ENCODE results near the gene SEPSECS. TPM values are rescaled to one million over a fixed set of nuclear protein-coding genes. Genes with fewer than 3 reads are reported as not detected.

Gene SEPSECS
- total and polyA plus RNA-seq, 2 of the 13 experiments (the other 11 are each of a cell fraction or from before 2014, with no cell fraction given), result 9.4 to 14.3 TPM

DNA sequence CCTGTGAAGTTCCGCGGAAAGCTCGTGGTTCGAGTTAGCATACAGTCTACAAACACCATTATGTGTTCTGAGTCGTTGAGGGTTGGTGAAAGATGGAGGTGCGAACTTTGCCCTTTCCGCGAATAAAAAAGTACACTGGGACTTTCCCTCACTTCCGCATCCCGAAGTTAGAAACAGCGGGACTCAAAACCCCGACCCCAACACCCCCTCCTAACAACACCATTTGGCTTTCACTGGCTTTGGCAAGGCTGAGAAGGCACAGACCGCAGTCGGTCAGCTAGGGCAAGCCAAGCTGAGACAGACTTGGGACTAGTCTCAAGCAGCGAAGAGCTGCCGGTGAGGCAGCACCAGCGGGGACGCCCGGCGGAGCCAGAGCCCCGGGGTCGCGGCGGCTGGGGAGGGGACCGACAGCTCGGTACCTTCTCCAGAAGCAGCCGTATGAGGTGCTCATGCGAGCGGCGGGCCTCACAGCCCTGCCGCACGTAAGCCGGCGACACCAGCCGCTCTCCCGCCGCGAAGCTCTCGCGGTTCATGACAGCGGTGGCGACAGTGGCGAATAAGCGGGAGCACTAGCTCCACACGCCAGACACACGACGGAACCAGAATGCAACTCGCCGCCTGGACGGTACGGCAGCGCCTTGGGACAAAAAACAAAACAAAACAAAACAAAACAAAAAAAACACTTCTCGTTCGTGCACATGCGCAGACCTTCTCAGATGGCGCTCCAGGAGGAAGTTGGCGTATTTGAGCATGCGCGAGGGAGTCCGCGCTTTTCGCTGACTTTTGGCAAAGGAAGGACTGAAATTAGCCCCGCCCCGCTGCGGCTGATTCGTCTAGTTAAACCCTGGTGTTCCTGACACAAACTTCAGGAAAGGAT is at the start of gene SEPSECS (continued):
- no peak; the same call in 1 of the 2 replicates for TF ChIP-seq NFATC3 (CRISPR knock-in tag; IDR thresholded peaks at IDR 0.05)
- TF ChIP-seq, protein P1, sequence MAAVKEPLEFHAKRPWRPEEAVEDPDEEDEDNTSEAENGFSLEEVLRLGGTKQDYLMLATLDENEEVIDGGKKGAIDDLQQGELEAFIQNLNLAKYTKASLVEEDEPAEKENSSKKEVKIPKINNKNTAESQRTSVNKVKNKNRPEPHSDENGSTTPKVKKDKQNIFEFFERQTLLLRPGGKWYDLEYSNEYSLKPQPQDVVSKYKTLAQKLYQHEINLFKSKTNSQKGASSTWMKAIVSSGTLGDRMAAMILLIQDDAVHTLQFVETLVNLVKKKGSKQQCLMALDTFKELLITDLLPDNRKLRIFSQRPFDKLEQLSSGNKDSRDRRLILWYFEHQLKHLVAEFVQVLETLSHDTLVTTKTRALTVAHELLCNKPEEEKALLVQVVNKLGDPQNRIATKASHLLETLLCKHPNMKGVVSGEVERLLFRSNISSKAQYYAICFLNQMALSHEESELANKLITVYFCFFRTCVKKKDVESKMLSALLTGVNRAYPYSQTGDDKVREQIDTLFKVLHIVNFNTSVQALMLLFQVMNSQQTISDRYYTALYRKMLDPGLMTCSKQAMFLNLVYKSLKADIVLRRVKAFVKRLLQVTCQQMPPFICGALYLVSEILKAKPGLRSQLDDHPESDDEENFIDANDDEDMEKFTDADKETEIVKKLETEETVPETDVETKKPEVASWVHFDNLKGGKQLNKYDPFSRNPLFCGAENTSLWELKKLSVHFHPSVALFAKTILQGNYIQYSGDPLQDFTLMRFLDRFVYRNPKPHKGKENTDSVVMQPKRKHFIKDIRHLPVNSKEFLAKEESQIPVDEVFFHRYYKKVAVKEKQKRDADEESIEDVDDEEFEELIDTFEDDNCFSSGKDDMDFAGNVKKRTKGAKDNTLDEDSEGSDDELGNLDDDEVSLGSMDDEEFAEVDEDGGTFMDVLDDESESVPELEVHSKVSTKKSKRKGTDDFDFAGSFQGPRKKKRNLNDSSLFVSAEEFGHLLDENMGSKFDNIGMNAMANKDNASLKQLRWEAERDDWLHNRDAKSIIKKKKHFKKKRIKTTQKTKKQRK (IDR thresholded peaks at IDR 0.05; ENCODE audit: low read length), result no peak
- no peak for TF ChIP-seq RBAK (CRISPR knock-in tag; IDR thresholded peaks at IDR 0.05)
- TF ChIP-seq, protein P2, sequence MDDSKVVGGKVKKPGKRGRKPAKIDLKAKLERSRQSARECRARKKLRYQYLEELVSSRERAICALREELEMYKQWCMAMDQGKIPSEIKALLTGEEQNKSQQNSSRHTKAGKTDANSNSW (CRISPR knock-in tag; IDR thresholded peaks at IDR 0.05; ENCODE audit: borderline replicate concordance), result no peak; the same call in 1 of the 2 replicates
- TF ChIP-seq, protein P3, sequence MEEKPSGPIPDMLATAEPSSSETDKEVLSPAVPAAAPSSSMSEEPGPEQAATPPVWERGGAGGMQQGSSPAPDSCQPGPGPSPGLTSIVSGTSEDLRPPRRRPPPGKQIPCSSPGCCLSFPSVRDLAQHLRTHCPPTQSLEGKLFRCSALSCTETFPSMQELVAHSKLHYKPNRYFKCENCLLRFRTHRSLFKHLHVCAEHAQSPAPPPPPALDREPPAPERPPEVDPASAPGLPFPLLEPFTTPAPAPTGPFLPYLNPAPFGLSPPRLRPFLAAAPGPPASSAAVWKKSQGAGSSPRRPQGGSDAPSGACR (CRISPR knock-in tag; IDR thresholded peaks at IDR 0.05), result peak; percentile 46; the same call in 1 of the 2 replicates
- no peak for TF ChIP-seq ZNF432 (CRISPR knock-in tag; IDR thresholded peaks at IDR 0.05; ENCODE audit: borderline replicate concordance)
- TF ChIP-seq, protein P4, sequence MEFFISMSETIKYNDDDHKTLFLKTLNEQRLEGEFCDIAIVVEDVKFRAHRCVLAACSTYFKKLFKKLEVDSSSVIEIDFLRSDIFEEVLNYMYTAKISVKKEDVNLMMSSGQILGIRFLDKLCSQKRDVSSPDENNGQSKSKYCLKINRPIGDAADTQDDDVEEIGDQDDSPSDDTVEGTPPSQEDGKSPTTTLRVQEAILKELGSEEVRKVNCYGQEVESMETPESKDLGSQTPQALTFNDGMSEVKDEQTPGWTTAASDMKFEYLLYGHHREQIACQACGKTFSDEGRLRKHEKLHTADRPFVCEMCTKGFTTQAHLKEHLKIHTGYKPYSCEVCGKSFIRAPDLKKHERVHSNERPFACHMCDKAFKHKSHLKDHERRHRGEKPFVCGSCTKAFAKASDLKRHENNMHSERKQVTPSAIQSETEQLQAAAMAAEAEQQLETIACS (CRISPR knock-in tag; IDR thresholded peaks at IDR 0.05), result no peak
- no peak for TF ChIP-seq ZNF709 (CRISPR knock-in tag; IDR thresholded peaks at IDR 0.05)
- 0 out of 2 replicates have a peak, but pooled peaks have one; percentile 20 for TF ChIP-seq KDM3A (CRISPR knock-in tag; IDR thresholded peaks at IDR 0.05; ENCODE audit: low read depth)
- TF ChIP-seq, protein P5, sequence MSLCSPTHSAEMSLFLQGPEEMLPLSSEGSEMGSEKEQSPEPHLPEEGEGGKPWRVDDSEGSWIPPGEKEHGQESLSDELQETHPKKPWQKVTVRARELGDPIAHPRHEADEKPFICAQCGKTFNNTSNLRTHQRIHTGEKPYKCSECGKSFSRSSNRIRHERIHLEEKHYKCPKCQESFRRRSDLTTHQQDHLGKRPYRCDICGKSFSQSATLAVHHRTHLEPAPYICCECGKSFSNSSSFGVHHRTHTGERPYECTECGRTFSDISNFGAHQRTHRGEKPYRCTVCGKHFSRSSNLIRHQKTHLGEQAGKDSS (CRISPR knock-in tag; IDR thresholded peaks at IDR 0.05; ENCODE audit: borderline replicate concordance, low read depth), result no peak; the same call in 1 of the 2 replicates
- TF ChIP-seq, protein P6, sequence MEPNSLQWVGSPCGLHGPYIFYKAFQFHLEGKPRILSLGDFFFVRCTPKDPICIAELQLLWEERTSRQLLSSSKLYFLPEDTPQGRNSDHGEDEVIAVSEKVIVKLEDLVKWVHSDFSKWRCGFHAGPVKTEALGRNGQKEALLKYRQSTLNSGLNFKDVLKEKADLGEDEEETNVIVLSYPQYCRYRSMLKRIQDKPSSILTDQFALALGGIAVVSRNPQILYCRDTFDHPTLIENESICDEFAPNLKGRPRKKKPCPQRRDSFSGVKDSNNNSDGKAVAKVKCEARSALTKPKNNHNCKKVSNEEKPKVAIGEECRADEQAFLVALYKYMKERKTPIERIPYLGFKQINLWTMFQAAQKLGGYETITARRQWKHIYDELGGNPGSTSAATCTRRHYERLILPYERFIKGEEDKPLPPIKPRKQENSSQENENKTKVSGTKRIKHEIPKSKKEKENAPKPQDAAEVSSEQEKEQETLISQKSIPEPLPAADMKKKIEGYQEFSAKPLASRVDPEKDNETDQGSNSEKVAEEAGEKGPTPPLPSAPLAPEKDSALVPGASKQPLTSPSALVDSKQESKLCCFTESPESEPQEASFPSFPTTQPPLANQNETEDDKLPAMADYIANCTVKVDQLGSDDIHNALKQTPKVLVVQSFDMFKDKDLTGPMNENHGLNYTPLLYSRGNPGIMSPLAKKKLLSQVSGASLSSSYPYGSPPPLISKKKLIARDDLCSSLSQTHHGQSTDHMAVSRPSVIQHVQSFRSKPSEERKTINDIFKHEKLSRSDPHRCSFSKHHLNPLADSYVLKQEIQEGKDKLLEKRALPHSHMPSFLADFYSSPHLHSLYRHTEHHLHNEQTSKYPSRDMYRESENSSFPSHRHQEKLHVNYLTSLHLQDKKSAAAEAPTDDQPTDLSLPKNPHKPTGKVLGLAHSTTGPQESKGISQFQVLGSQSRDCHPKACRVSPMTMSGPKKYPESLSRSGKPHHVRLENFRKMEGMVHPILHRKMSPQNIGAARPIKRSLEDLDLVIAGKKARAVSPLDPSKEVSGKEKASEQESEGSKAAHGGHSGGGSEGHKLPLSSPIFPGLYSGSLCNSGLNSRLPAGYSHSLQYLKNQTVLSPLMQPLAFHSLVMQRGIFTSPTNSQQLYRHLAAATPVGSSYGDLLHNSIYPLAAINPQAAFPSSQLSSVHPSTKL (CRISPR knock-in tag; IDR thresholded peaks at IDR 0.05), result peak; percentile 51; the same call in 1 of the 2 replicates
- TF ChIP-seq ZNF615 (CRISPR knock-in tag; IDR thresholded peaks at IDR 0.05; ENCODE audit: borderline replicate concordance), result no peak
- TF ChIP-seq ZNF33A (CRISPR knock-in tag; IDR thresholded peaks at IDR 0.05; ENCODE audit: borderline replicate concordance), result peak; percentile 92; the same call in 1 of the 2 replicates
- no peak for TF ChIP-seq SMAD9 (CRISPR knock-in tag; IDR thresholded peaks at IDR 0.05)
- TF ChIP-seq SMYD3 (CRISPR knock-in tag; IDR thresholded peaks at IDR 0.05), result peak; percentile 73
- TF ChIP-seq NFKB2 (CRISPR knock-in tag; IDR thresholded peaks at IDR 0.05; ENCODE audit: borderline replicate concordance), result peak; percentile 87; the same call in 1 of the 2 replicates
- peak; percentile 88 for TF ChIP-seq POGZ (CRISPR knock-in tag; IDR thresholded peaks at IDR 0.05)
